Measurements from ENCODE around the gene MUC5AC.

MUC5AC gene

GRCh38 chr11:1235901-1236315 lies 78.2 kb downstream of the MUC5AC start:
- no peak overlapping the region for H3K4me3 ChIP-seq (ENCODE audit: low read depth, low read length)
- TF ChIP-seq, protein P1, sequence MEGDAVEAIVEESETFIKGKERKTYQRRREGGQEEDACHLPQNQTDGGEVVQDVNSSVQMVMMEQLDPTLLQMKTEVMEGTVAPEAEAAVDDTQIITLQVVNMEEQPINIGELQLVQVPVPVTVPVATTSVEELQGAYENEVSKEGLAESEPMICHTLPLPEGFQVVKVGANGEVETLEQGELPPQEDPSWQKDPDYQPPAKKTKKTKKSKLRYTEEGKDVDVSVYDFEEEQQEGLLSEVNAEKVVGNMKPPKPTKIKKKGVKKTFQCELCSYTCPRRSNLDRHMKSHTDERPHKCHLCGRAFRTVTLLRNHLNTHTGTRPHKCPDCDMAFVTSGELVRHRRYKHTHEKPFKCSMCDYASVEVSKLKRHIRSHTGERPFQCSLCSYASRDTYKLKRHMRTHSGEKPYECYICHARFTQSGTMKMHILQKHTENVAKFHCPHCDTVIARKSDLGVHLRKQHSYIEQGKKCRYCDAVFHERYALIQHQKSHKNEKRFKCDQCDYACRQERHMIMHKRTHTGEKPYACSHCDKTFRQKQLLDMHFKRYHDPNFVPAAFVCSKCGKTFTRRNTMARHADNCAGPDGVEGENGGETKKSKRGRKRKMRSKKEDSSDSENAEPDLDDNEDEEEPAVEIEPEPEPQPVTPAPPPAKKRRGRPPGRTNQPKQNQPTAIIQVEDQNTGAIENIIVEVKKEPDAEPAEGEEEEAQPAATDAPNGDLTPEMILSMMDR (IDR thresholded peaks at IDR 0.05; ENCODE audit: insufficient read depth, low read depth, low read length, missing control alignments) = no peak
- no peak for DNase-seq (ENCODE audit: low read depth)

- no peak for DNase-seq (ENCODE audit: low read depth)
- TF ChIP-seq, protein P1 (IDR thresholded peaks at IDR 0.05; ENCODE audit: insufficient read depth, low read depth, low read length, missing control alignments) = no peak
- H3K4me3 ChIP-seq (ENCODE audit: low read depth, low read length) = no peak overlapping the region
Observed at GRCh38 chr11:1236316-1237127, 78.8 kb downstream of the MUC5AC start.

DNA sequence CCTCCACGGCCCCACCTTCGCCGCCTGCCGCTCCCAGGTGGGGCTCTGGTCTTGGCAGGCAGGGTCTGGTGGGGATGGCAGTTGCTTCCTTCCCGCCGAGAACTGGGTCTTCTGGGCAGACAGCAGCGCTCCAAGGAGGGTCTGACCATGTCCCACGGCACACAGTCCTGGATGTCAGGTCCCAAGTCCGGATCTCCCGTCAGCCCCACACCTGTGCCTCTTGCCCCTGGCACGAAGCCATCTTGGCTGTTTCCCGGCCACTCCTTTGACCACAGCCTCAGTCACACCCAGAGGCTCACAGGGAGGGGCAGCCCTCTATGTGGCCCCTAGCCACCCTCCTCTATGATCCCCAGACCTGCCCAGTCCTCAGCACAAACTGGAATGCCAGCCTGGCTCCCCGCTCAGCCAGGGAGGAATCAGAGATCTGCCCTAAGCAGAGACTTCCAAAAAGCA lies 79.4 kb downstream of the MUC5AC start:
- no peak overlapping the region for H3K4me3 ChIP-seq (ENCODE audit: low read depth, low read length)
- TF ChIP-seq, protein P1 (IDR thresholded peaks at IDR 0.05; ENCODE audit: insufficient read depth, low read depth, low read length, missing control alignments) = no peak
- DNase-seq (ENCODE audit: low read depth) = no peak

DNA sequence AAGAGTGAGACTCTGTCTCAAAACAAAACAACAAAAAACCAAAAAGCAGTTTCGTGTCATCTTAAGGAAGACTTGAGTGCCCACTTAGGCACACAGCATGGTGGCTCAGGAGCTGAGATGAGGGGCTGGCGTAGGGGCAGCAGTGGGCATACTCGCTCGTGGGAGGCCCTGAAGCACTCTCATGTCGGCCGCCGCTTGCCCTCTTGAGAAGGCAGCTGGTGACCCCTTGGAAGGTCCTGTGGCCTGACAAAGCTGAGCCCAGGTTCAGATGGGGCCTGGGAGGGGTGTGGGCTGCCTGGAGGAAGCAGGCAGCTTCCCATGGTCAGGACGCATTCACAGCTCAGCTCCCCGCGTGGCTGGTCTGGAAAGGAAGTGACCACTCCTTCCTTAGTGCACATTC lies 80.1 kb downstream of the MUC5AC start:
- TF ChIP-seq, protein P1 (IDR thresholded peaks at IDR 0.05; ENCODE audit: insufficient read depth, low read depth, low read length, missing control alignments) = no peak

GRCh38 chr11:1238767-1239595 lies 81.2 kb downstream of the MUC5AC start:
- no peak overlapping the region for H3K4me3 ChIP-seq (ENCODE audit: low read depth, low read length)
- TF ChIP-seq, protein P1 (IDR thresholded peaks at IDR 0.05; ENCODE audit: insufficient read depth, low read depth, low read length, missing control alignments) = no peak
- no peak for DNase-seq (ENCODE audit: low read depth)

More for the DNA sequence above, 80.1 kb downstream of the MUC5AC start:
- H3K4me3 ChIP-seq (ENCODE audit: low read depth, low read length) = no peak overlapping the region
- no peak for DNase-seq (ENCODE audit: low read depth)

DNA sequence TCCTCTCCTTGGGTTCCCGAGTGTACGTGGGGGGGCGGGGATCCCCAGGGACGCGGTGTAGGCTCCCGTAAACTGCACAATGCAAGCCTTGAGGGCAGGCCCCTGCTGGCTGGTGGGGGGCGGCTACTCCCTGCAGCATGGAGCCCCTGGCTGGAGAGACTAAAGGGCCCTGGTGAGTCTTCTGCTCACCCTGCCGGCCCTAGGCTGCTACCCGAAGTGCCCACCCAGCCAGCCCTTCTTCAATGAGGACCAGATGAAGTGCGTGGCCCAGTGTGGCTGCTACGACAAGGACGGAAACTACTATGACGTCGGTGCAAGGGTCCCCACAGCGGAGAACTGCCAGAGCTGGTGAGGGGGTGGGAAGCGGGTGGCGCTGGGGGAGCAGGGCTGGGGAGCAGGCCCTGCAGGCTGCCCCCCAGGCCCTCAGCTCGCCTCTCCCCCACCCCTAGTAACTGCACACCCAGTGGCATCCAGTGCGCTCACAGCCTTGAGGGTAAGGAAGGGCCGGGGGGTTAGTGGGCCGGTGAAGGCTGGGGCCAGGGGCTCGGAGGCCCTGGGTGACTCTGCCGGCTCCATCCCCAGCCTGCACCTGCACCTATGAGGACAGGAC lies 81.9 kb downstream of the MUC5AC start:
- no peak for DNase-seq (ENCODE audit: low read depth)
- H3K4me3 ChIP-seq (ENCODE audit: low read depth, low read length) = no peak overlapping the region
- TF ChIP-seq, protein P1 (IDR thresholded peaks at IDR 0.05; ENCODE audit: insufficient read depth, low read depth, low read length, missing control alignments) = no peak

Data from GM12865 (cell line).